ENCODE measurements around the gene SLC1A1.

GRCh38 chr9:4630836-4631235 is 140.6 kb downstream of the SLC1A1 start:
- TF ChIP-seq CTCF (IDR thresholded peaks at IDR 0.05) (no peak), POLR2A (IDR thresholded peaks at IDR 0.05) (no peak)

Measured in uterus (tissue), 2 donors.